NOMO-1 treated with DMSO at 0.1 percent for 48 hours (cell line): ENCODE measurements around the gene TTR.

ENCODE experiments used
- DNase-seq: peaks from one replicate; lab custom pipeline; 2025; ENCODE audit not compliant: unreplicated experiment; lab: John Stamatoyannopoulos, UW

TTR gene

DNA sequence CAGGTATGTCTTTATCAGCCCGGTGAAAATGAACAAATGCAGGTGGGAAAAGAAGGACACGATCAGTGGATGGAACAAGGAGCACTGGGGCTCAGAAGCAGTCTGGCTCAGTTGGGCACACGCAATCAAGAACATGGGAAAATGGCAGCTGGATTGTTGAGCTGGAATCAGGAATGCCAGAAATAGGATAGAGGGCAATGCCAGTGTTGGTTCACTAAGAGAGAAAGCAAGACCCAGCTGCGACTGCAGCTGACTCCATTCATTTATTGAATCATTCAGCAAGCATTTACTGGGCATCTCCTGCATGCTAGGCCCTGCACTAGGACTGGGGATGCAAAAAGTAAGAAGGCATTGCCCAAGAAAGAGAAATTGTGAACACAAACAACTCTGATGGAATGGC lies 13.6 kb upstream of the TTR start:
- DNase-seq = no peak

DNA sequence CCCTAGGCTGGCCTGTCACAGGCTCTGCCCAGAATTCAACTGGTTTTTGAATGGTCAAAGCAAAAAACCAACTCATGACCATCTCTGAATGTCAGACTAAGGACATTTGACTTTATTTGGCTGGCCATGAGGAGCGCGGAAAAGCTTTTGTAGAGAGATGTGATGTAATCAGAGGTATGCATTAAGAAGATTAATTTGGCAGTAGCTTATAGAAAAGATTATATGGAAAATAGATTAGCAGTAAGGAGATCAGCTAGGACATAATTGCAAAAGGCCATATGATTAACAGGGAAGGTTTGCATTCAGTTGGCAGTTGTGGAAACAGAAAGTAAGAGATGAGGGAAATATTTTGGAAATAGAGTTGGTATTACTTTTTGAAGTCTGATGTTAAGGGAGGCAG lies 12.3 kb upstream of the TTR start:
- DNase-seq = no peak

DNA sequence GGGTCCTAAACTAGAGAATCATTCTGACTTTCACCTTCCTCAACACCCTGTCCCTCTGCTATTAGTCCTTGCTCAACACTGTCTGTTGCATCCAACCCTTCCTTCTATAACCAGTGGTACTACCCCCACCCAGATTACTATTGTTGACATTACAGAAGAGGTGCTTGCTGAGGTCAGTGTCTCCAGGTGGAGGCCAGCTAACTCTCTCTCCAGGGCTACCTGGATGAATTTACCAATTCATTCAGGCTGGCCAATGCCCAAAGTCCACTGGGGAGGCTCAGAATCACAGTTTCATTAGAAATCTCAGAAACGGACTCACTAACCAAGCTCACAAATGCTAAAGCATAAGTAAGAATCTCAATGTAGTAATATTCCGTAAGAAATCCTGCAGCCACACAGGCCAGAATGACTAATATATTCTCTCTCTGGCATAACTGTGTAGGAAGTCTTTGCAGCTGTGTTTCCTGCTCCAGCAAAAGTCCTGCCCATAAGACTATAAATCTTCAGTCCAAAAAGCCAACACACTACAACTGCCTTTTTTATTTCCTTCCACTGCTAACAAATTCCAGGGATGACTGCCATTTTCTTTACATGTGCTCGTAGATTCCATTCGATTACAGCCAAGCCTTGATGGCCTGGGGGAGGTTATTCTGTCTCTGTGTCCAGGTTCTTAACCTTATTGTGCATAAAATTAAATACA lies 10.0 kb upstream of the TTR start:
- DNase-seq = no peak

DNA sequence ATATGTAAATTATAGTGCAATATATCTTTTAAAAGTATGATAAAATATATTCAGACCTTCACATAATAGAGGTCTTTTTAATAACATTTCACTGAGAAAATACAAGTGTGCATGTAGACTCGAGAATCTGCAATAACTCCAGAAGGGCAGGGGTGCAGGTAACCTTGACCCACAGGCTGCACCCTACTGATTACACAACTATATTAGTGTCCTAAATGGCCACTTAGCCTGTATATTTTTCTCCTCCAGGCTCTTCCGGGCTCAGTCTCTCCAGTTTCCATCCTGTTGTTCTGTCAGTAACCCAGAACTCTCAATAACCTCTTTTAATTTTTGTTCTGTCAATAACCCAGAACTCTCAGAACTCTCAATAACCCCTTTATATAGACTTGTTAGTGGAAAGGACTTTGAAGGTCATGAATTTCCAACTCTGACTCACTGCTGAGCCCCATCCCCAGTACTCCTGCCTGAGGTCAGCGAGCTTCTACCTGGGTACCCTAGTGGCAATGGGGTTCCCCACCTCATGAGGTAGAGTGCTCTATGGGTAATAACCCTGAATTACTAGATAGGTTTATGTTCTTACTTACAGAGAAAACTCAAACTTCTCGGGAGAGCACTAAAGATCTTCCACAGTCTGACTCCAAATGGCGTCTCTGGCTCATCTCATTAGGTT lies 8.4 kb upstream of the TTR start:
- no peak for DNase-seq

DNA sequence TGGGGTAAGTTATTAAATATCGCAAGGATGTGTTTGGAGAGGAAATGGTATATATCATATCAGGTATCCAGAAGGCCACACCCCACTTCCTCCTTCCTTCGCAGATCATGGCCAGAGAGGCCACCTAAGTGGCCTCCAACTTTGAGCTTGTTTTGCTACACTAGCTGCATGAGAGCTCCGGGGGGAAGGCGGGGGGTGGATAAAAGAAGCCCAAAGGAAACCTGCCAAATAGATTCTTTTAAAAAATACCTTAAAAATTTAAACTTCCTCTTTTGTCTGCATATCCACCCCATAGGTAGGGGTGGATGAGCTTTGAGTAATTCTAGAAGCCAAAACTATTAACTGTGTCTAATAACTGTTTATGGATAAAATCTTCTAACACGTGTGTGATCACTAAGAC lies 5.7 kb upstream of the TTR start:
- no peak for DNase-seq

DNA sequence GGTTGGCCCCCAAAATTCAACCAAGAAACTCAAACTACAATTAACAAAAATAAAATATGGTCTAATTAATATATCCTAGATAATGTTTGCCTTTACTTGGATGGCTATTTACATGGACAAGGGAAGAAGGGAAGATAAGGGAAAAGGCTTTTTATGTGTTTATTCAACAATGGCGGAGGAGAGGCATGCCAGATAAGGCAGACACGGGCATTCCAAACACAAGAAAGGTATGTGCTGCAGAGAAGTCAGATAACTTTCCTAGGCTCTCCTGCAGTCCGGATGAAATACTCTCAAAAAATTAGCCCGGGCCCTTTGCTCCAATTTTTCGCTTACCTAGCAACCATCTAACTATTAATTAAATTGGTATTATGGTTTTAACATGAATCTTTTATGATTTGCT lies 5.1 kb upstream of the TTR start:
- no peak for DNase-seq

DNA sequence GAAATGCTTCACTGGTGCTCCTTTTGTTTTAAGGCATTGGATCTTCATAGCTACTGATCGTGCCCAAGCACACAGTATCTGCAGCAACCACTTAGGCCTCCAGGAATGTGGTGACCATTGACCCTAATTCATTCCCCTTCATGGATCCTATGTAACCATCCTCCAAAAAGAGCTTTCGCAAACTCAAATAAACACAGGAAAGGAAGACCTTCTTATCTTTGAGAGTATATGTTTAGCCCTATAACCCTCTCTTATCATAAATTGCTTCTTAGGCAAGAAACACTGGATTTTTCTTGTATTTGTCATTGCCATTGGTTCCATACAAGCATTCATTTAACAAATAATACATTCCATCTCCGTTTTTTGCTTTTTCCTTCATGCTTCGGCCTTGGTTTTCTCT lies 4.1 kb upstream of the TTR start:
- DNase-seq = no peak

DNA sequence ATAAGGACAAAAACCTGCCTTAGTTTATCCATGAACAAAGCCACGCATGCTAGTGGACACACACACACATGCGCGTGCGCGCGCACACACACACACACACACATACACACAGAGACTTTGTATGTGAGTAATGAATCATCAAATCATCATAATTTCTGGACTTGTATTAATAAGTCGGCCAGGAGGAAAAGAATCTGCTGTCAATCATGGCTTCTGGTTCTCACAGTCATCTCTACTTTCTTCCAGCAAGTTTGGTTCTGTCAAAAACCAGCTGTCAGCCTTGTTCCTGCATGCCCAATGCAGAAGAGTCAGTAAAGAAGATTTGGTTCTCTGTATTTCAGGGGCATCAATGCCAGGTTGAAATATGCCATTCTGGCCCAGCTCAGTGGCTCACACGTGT lies 1.1 kb upstream of the TTR start:
- DNase-seq = no peak

DNA sequence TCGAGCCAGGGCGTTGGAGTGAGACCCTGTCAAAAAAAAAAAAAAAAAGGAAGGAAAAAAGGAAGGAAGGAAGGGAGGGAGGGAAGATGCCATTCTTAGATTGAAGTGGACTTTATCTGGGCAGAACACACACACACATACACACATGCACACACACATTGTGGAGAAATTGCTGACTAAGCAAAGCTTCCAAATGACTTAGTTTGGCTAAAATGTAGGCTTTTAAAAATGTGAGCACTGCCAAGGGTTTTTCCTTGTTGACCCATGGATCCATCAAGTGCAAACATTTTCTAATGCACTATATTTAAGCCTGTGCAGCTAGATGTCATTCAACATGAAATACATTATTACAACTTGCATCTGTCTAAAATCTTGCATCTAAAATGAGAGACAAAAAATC lies 564 bp upstream of the TTR start:
- DNase-seq = no peak

DNA sequence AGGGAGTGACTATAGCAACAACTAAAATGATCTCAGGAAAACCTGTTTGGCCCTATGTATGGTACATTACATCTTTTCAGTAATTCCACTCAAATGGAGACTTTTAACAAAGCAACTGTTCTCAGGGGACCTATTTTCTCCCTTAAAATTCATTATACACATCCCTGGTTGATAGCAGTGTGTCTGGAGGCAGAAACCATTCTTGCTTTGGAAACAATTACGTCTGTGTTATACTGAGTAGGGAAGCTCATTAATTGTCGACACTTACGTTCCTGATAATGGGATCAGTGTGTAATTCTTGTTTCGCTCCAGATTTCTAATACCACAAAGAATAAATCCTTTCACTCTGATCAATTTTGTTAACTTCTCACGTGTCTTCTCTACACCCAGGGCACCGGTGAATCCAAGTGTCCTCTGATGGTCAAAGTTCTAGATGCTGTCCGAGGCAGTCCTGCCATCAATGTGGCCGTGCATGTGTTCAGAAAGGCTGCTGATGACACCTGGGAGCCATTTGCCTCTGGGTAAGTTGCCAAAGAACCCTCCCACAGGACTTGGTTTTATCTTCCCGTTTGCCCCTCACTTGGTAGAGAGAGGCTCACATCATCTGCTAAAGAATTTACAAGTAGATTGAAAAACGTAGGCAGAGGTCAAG lies 955 bp downstream of the TTR start:
- DNase-seq = no peak

DNA sequence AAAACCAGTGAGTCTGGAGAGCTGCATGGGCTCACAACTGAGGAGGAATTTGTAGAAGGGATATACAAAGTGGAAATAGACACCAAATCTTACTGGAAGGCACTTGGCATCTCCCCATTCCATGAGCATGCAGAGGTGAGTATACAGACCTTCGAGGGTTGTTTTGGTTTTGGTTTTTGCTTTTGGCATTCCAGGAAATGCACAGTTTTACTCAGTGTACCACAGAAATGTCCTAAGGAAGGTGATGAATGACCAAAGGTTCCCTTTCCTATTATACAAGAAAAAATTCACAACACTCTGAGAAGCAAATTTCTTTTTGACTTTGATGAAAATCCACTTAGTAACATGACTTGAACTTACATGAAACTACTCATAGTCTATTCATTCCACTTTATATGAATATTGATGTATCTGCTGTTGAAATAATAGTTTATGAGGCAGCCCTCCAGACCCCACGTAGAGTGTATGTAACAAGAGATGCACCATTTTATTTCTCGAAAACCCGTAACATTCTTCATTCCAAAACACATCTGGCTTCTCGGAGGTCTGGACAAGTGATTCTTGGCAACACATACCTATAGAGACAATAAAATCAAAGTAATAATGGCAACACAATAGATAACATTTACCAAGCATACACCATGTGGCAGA lies 3.6 kb downstream of the TTR start:
- DNase-seq = no peak

DNA sequence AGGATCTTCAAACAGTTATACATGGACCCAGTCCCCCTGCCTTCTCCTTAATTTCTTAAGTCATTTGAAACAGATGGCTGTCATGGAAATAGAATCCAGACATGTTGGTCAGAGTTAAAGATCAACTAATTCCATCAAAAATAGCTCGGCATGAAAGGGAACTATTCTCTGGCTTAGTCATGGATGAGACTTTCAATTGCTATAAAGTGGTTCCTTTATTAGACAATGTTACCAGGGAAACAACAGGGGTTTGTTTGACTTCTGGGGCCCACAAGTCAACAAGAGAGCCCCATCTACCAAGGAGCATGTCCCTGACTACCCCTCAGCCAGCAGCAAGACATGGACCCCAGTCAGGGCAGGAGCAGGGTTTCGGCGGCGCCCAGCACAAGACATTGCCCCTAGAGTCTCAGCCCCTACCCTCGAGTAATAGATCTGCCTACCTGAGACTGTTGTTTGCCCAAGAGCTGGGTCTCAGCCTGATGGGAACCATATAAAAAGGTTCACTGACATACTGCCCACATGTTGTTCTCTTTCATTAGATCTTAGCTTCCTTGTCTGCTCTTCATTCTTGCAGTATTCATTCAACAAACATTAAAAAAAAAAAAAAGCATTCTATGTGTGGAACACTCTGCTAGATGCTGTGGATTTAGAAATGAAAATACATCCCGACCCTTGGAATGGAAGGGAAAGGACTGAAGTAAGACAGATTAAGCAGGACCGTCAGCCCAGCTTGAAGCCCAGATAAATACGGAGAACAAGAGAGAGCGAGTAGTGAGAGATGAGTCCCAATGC lies 4.6 kb downstream of the TTR start:
- DNase-seq = no peak

DNA sequence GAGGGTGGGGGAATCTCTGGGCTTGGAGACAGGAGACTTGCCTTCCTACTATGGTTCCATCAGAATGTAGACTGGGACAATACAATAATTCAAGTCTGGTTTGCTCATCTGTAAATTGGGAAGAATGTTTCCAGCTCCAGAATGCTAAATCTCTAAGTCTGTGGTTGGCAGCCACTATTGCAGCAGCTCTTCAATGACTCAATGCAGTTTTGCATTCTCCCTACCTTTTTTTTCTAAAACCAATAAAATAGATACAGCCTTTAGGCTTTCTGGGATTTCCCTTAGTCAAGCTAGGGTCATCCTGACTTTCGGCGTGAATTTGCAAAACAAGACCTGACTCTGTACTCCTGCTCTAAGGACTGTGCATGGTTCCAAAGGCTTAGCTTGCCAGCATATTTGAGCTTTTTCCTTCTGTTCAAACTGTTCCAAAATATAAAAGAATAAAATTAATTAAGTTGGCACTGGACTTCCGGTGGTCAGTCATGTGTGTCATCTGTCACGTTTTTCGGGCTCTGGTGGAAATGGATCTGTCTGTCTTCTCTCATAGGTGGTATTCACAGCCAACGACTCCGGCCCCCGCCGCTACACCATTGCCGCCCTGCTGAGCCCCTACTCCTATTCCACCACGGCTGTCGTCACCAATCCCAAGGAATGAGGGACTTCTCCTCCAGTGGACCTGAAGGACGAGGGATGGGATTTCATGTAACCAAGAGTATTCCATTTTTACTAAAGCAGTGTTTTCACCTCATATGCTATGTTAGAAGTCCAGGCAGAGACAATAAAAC lies 6.5 kb downstream of the TTR start:
- no peak for DNase-seq

DNA sequence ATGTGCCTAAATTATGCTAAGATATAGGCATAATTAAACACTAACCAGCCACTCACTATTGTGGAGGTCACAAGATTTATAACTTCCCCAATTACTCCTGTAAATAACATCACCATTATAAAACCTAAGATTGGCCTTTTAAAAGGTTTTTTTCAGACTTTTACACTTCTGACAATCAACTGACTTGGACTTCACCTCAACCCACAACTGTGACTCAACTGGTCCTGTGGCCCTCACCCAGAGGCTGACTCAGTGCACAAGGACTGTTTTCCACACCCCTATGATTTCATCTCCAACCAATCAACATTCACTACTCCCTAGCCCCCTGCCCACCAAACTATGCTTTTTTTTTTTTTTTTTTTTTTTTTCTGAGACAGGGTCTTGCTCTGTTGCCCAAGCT lies 11.6 kb downstream of the TTR start:
- no peak for DNase-seq

DNA sequence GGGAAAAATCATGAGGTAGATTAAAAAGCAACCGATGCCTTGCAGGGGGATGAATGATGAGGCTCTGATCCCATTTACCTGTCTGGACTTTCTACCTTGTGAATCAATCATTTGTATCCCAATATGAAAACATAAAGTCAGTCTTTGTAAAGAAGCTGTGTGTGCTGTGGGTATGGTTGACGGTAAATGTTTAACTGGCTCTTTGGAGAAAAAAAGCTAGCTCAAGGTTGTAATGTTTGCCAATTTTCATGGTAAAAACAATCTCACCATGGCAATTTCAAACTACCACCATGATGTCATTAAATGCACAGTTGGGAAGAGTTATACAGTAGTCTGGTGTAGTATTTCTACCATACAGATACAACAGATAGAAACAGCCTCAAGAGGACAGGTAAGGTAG lies 14.6 kb downstream of the TTR start:
- DNase-seq = no peak

DNA sequence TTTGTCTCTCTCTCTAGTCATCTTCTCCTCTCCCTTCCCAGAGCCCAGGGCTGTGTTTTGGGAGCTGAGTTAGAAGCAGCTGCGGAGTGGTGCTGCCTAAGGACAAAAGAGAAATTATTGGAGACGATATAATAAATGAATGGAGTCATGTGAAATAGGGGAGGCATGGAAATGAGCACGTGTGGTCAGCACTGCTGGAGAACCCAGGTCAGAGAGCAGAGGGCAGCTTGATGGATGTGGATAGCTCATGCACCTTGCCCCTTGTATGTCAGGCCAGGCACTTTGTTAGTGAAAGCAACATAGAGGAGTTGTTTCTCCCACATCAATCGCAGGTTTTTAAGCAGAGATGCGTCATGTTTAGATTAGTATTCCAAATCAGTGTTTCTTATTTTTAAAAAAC lies 15.7 kb downstream of the TTR start:
- no peak for DNase-seq

DNA sequence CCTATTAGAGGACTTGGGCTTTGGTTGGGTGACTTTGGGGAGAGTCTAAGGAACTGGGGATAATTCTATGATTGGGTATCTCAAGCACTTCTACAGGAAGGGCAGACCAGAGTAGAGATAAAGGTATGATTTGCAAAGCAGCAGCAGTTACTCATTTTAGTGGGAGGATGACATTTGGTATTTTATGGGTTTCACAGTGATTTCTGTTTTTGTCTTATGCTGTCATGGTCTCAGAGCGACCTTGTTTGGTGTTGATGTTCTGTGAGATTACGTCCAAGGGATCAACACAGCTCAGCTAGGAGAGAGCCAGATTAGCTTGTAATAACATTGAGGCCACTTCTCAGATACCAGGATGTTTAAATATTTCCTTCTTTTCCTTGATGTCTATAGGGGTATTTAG lies 18.2 kb downstream of the TTR start:
- no peak for DNase-seq

DNA sequence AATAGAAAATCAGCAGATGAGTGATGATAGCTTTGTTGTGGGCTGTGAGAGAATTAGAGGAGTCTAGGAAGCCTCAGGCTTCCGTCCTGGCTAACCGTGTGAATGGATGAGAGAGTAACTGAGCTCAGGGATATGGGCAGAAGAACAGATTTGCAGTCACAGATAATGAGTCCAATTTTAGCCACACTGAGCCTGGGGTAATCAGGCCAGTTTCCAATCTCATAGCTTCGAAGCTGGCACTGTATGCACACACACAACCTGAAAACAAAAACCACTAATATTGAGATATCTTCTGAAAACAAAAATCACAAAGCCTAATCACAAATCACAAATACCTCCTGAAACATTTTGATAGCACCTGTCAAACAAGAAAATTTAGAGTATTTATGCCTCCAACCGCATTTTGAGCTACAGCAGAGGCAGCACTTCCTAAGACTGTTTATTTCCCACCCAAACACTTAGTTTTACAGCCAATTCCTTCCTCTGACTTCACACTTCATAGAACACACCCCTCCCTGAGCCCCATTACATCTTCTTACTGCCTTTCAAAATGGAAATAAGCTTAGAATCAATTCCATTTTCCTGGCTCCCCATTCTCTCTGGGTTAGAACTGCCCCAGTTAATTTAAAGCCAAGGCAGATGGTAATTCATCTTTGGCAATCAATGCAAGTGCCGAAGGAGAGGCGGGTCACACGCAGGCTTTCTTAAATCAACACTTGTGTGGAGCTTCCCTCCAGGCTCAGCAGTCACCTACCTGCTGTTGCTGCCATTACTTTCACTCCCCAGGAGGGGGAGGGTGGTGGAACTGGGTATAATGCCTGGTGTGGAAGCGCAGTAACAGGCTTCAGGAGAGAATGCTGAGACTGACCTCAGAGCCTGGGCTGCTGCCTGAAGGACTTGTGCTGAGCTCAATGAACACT lies 18.9 kb downstream of the TTR start:
- DNase-seq = no peak

DNA sequence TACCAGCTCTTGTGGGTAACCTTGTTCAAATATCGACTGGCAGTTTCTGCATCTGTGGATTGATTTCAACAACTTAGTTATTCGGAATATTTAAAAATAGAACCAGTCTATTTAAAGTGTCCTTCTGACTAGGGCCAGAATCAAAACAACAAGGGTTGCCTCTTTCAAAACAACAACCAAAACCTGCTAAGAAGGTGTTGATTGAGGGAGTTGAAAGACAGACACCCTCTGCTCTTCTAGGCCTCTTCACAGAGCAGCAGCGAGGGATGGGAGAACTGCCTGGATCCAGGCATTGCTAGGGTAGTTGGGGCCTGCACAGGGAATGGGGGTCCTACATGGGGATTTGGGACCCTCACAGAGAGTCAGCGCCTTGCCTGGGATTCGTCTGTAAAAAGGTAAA lies 19.8 kb downstream of the TTR start:
- no peak for DNase-seq

DNA sequence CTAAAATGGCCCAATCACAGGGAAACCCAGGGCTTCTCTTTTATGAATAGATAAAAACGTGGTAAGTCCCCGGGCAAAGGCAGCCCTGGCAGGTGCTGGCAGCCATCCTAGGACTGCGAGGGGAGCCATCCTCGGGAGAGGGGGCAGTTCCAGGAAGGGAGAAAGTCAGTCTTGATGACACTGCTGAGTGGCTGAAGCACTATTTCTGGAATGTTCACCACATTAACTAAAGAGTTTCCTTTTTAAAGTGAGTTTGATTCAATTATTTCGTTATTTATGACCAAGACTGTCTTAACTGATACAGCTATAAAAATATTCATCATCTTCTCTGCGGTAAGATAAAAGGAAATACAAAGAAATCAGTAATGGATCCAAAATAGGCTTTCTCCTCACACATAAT lies 20.4 kb downstream of the TTR start:
- no peak for DNase-seq
